MM.1S (cell line): ENCODE data around the gene ELOVL7.

Experiments used
- DNase-seq: peaks from one replicate; pipeline ENCODE4 v3.0.0-alpha.2; 2015
- H2AFZ ChIP-seq: fragments of 300-600 bp; sonication (generic); 2 replicates; pipeline ENCODE4 v1.6.0; 2016; ENCODE audit warnings: antibody characterized with exemption, low read length
- H3F3A ChIP-seq: fragments of 300-600 bp; sonication (generic); 2 replicates; pipeline ENCODE4 v1.6.1; 2016; ENCODE audit warnings: mild to moderate bottlenecking, antibody characterized with exemption, low read length, moderate library complexity, mixed read lengths; ENCODE audit not compliant: insufficient read depth
- H3K27ac ChIP-seq: fragments of 300-600 bp; sonication (generic); 2 replicates; pipeline ENCODE4 v1.5.1; 2016; ENCODE audit warnings: mild to moderate bottlenecking, low read length
- H3K27me3 ChIP-seq: fragments of 300-600 bp; sonication (generic); replicated peaks from 2 replicates; pipeline ENCODE4 v1.6.0; 2016; ENCODE audit warnings: low read length; ENCODE audit not compliant: insufficient read depth
- H3K36me3 ChIP-seq: fragments of 300-600 bp; sonication (generic); replicated peaks from 2 replicates; pipeline ENCODE4 v1.6.1; 2016; ENCODE audit warnings: mild to moderate bottlenecking, low read length, mixed read lengths; ENCODE audit not compliant: insufficient read depth
- H3K4me1 ChIP-seq: fragments of 300-600 bp; sonication (generic); 2 replicates; pipeline ENCODE4 v1.6.1; 2016; ENCODE audit warnings: low read length, mixed read lengths
- H3K4me2 ChIP-seq: fragments of 300-600 bp; sonication (generic); 2 replicates; pipeline ENCODE4 v1.6.0; 2016; ENCODE audit warnings: low read depth, low read length
- H3K4me3 ChIP-seq: fragments of 300-600 bp; sonication (generic); 2 replicates; pipeline ENCODE4 v1.5.1; 2016; ENCODE audit warnings: low read length, mixed read lengths
- H3K79me2 ChIP-seq: fragments of 300-600 bp; sonication (generic); 2 replicates; pipeline ENCODE4 v1.6.1; 2016; ENCODE audit warnings: mixed run types, low read length, mixed read lengths
- H3K9ac ChIP-seq: fragments of 300-600 bp; sonication (generic); 2 replicates; pipeline ENCODE4 v1.6.1; 2016; ENCODE audit warnings: low read length, mixed read lengths
- H3K9me2 ChIP-seq: fragments of 300-600 bp; sonication (generic); replicated peaks from 2 replicates; pipeline ENCODE4 v1.6.1; 2016; ENCODE audit warnings: mild to moderate bottlenecking, low read length, mixed read lengths; ENCODE audit not compliant: insufficient read depth
- H3K9me3 ChIP-seq: fragments of 300-600 bp; sonication (generic); replicated peaks from 2 replicates; pipeline ENCODE4 v1.6.1; 2016; ENCODE audit warnings: mild to moderate bottlenecking, low read length, mixed read lengths; ENCODE audit not compliant: insufficient read depth
- H4K20me1 ChIP-seq: fragments of 300-600 bp; sonication (generic); 2 replicates; pipeline ENCODE4 v1.6.1; 2016; ENCODE audit warnings: mild to moderate bottlenecking, low read length, moderate library complexity, mixed read lengths; ENCODE audit not compliant: insufficient read depth
- EZH2 ChIP-seq: fragments of 300-600 bp; sonication (generic); optimal IDR thresholded peaks from 2 replicates; pipeline ENCODE3; 2017; ENCODE audit warnings: low read depth, mild to moderate bottlenecking, antibody characterized with exemption, low read length, mixed read lengths
- EZH2phosphoT487 ChIP-seq: fragments of 300-600 bp; sonication (generic); IDR thresholded peaks from 2 replicates; pipeline ENCODE4 v1.6.1; 2018; ENCODE audit warnings: antibody characterized with exemption, low read length
- TF ChIP-seq, protein P1 (sequence below): fragments of 300-600 bp; sonication (generic); IDR thresholded peaks from 2 replicates; pipeline ENCODE4 v1.5.1; 2016; ENCODE audit warnings: antibody characterized with exemption, low read length, mixed read lengths

Gene ELOVL7

DNA sequence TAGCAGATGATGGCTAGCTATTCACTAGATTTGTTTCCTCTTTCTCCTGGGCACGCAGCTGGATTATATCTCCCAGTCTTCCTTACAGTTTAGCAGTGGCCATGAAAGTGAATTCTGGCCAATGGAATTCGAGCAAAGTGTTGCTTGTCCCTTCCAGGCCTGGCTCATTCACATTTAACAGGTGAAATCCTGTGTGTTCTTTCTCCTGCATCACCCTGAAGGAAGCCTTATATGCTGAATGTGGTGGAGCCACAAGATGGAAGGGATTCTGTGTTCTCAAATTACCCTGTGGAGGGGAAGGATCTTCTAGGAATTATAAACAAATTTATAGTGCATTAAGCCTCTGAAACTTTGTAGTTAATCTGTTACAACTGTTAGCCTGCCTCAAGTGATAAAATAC is 8.2 kb upstream of the ELOVL7 start:
- no peak overlapping the region for H3K4me2 ChIP-seq
- DNase-seq = no peak
- no peaks in the 10 kb centered on the region for H3K27me3 ChIP-seq
- H3K9me2 ChIP-seq = no peaks in the 10 kb centered on the region
- H3K4me1 ChIP-seq = no peaks in the 10 kb centered on the region
- no peak overlapping the region for H2AFZ ChIP-seq
- no peaks in the 10 kb centered on the region for H3K79me2 ChIP-seq
- no peaks in the 10 kb centered on the region for H3K9me3 ChIP-seq
- H3F3A ChIP-seq = no peaks in the 10 kb centered on the region
- no peaks in the 10 kb centered on the region for H4K20me1 ChIP-seq
- no peaks in the 10 kb centered on the region for H3K36me3 ChIP-seq
- H3K4me3 ChIP-seq = no peak overlapping the region
- no peak overlapping the region for H3K27ac ChIP-seq
- TF ChIP-seq EZH2phosphoT487 = no peak
- no peak overlapping the region for H3K9ac ChIP-seq

DNA sequence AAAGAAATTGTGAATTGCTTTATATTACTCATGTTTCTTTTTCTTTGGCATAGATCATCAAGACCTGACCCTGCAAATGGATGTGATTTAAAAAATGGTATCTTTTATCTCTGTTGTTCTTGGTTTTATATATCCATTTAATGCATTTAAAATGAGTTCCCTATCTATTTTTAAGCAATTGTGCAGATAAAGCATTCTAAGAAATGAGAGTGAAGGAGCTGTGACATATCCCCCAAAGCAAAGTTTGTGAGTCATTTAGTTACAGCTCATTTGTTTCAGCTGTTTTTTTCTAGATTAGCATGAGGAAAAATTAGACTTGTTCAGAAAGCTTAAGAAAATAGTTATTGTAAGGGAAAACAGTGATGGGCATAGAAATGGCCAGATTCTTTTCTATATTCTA is 7.6 kb upstream of the ELOVL7 start:
- H3K9me2 ChIP-seq = no peaks in the 10 kb centered on the region
- no peaks in the 10 kb centered on the region for H3F3A ChIP-seq
- TF ChIP-seq EZH2 (no peak), EZH2phosphoT487 (no peak)
- TF ChIP-seq, protein P1, sequence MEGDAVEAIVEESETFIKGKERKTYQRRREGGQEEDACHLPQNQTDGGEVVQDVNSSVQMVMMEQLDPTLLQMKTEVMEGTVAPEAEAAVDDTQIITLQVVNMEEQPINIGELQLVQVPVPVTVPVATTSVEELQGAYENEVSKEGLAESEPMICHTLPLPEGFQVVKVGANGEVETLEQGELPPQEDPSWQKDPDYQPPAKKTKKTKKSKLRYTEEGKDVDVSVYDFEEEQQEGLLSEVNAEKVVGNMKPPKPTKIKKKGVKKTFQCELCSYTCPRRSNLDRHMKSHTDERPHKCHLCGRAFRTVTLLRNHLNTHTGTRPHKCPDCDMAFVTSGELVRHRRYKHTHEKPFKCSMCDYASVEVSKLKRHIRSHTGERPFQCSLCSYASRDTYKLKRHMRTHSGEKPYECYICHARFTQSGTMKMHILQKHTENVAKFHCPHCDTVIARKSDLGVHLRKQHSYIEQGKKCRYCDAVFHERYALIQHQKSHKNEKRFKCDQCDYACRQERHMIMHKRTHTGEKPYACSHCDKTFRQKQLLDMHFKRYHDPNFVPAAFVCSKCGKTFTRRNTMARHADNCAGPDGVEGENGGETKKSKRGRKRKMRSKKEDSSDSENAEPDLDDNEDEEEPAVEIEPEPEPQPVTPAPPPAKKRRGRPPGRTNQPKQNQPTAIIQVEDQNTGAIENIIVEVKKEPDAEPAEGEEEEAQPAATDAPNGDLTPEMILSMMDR = no peak
- H4K20me1 ChIP-seq = no peaks in the 10 kb centered on the region
- no peaks in the 10 kb centered on the region for H3K27me3 ChIP-seq
- H3K4me1 ChIP-seq = no peaks in the 10 kb centered on the region
- no peaks in the 10 kb centered on the region for H3K79me2 ChIP-seq
- no peak overlapping the region for H2AFZ ChIP-seq
- H3K36me3 ChIP-seq = no peaks in the 10 kb centered on the region
- no peaks in the 10 kb centered on the region for H3K9me3 ChIP-seq
- no peak for DNase-seq
- H3K27ac ChIP-seq = no peak overlapping the region
- H3K4me3 ChIP-seq = no peak overlapping the region
- H3K9ac ChIP-seq = no peak overlapping the region
- H3K4me2 ChIP-seq = no peak overlapping the region

DNA sequence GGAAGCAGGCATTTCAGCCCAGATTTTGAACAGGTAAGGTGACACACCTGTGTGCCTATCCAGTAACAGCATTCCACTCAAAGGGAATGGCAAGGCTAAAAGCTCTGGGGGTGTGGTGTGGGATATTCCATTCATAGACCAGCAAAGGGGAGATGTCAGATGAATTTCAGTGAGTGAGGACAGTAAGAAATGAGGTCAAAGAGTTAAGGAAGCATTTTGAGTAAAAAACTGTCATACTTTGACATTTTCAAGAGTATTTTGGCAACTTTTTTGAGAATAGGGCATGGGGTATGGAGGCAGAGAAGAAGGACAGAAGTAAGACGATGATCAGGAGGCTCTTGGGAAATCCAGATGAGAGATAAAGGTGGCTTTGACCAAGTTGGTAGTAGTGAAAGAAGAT is 2.2 kb upstream of the ELOVL7 start:
- TF ChIP-seq EZH2phosphoT487 = no peak
- TF ChIP-seq EZH2 = no peak
- TF ChIP-seq, protein P1 = no peak
- H2AFZ ChIP-seq = no peak overlapping the region
- no peak overlapping the region for H3K4me3 ChIP-seq
- no peaks in the 10 kb centered on the region for H3K9me3 ChIP-seq
- H3K9me2 ChIP-seq = no peaks in the 10 kb centered on the region
- no peaks in the 10 kb centered on the region for H3K27me3 ChIP-seq
- H3K9ac ChIP-seq = no peak overlapping the region
- DNase-seq = no peak
- H3K4me1 ChIP-seq = no peaks in the 10 kb centered on the region
- H3K79me2 ChIP-seq = peaks cover 14% of the 10 kb centered on the region; the same call in 1 of the 2 replicates
- no peaks in the 10 kb centered on the region for H3K36me3 ChIP-seq
- no peak overlapping the region for H3K4me2 ChIP-seq
- H3K27ac ChIP-seq = no peak overlapping the region
- H3F3A ChIP-seq = no peaks in the 10 kb centered on the region
- no peaks in the 10 kb centered on the region for H4K20me1 ChIP-seq

DNA sequence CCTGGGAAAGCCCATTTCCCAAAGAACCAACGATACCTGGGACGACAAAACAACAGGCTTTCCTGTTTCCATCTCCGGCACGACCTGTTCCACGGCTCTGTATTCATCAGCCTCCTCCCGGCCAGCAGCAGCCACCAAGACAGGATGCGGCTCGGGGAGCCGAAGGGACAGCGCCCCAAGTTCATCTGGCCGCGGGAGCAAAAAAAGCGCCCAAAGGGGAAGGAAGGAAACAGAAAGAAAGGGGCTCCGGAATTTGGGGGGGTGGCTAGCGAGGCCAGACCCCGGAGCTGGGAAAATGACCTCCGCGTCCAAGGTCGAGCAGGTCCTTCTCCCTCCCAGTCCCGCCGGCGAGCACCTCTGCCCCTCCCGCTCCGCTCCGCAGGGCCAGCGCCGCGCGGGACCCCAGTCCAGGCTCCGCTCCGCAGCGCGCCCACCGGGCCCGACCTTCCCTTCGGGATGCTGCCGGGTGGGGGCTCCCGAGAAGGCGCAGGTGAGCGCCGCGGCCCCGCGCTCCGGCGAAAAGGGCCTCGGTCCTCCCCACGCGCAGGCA is 608 bp downstream of the ELOVL7 start:
- Histone ChIP-seq H3K27ac (no peak overlapping the region; the same call in 1 of the 2 replicates), H3K4me2 (peak overlapping the region; percentile 74), H4K20me1 (no peaks in the 10 kb centered on the region), H3K9ac (peak overlapping the region; percentile 86), H3K9me2 (no peaks in the 10 kb centered on the region), H2AFZ (peak overlapping the region; percentile 92), H3K4me3 (peak overlapping the region; percentile 90), H3K36me3 (no peaks in the 10 kb centered on the region), H3F3A (no peaks in the 10 kb centered on the region), H3K79me2 (peaks cover 14% of the 10 kb centered on the region; the same call in 1 of the 2 replicates), H3K27me3 (no peaks in the 10 kb centered on the region), H3K9me3 (no peaks in the 10 kb centered on the region), H3K4me1 (no peaks in the 10 kb centered on the region)
- peak; percentile 37 for DNase-seq
- TF ChIP-seq EZH2 (no peak), EZH2phosphoT487 (no peak)
- TF ChIP-seq, protein P1 = no peak
